ENCODE results near the gene UNCX. TPM values are rescaled to one million over a fixed set of nuclear protein-coding genes. Genes with fewer than 3 reads are reported as not detected.
"Not testable (repeated sequence)": the region's sequence is repeated elsewhere in the genome, so short reads cannot be mapped to it uniquely, and the experiment has no call there.

Gene UNCX
- total RNA-seq, 2 donors from 2014 or later = not detected

- H3K4me3 ChIP-seq = no peak overlapping the region
- H3K4me1 ChIP-seq = no peaks in the 10 kb centered on the region
- no peaks in the 10 kb centered on the region for H3K9me3 ChIP-seq
- intact Hi-C loops (cut with DNase I) = no loop called here
- no peak overlapping the region for H3K9ac ChIP-seq (ENCODE audit: low read depth in 2 of 2, low read length in 2 of 2)
- DNase-seq = no peak
- H3K36me3 ChIP-seq = no peaks in the 10 kb centered on the region
- TF ChIP-seq, protein P1, sequence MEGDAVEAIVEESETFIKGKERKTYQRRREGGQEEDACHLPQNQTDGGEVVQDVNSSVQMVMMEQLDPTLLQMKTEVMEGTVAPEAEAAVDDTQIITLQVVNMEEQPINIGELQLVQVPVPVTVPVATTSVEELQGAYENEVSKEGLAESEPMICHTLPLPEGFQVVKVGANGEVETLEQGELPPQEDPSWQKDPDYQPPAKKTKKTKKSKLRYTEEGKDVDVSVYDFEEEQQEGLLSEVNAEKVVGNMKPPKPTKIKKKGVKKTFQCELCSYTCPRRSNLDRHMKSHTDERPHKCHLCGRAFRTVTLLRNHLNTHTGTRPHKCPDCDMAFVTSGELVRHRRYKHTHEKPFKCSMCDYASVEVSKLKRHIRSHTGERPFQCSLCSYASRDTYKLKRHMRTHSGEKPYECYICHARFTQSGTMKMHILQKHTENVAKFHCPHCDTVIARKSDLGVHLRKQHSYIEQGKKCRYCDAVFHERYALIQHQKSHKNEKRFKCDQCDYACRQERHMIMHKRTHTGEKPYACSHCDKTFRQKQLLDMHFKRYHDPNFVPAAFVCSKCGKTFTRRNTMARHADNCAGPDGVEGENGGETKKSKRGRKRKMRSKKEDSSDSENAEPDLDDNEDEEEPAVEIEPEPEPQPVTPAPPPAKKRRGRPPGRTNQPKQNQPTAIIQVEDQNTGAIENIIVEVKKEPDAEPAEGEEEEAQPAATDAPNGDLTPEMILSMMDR (IDR thresholded peaks at IDR 0.05) = no peak
- H3K27ac ChIP-seq = no peak overlapping the region
- no peaks in the 10 kb centered on the region for H3K27me3 ChIP-seq
Measured at GRCh38 chr7:1275451-1276381, 43.0 kb downstream of the UNCX start.

DNA sequence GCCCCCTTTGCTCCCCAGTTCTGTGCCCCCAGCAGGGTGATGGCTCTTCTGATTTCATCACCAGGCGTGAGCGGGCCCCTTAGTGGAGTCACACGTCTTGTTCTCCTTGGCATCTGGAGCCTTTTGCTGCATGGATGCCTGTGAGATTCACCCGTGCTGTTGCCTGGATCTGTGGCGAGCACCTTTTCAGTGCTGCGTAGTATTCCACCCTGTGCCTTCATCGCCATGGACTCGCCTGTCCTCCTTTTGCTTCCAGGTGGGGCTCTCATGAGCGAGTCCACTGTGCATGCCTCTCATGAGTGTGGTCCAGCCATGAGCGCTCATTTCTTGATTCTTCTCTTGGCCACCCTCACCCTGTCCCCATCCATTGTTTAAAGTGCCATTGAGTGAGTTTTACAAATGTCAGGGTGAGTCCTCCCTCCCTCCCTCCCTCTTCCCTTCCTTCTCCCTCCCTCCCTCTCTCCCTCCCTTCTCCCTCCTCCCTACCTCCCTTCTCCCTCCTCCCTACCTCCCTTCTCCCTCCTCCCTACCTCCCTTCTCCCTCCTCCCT lies 44.0 kb downstream of the UNCX start:
- H3K9me3 ChIP-seq = no peaks in the 10 kb centered on the region
- TF ChIP-seq, protein P1 (IDR thresholded peaks at IDR 0.05) = no peak
- no peak for DNase-seq
- H3K9ac ChIP-seq (ENCODE audit: low read depth in 2 of 2, low read length in 2 of 2) = no peak overlapping the region
- no peaks in the 10 kb centered on the region for H3K27me3 ChIP-seq
- H3K4me1 ChIP-seq = no peaks in the 10 kb centered on the region
- H3K36me3 ChIP-seq = no peaks in the 10 kb centered on the region
- intact Hi-C loops (cut with DNase I) = no loop called here
- no peak overlapping the region for H3K4me3 ChIP-seq
- no peak overlapping the region for H3K27ac ChIP-seq

- no peak overlapping the region for H3K4me3 ChIP-seq
- intact Hi-C loops (cut with DNase I) = no loop called here
- H3K27me3 ChIP-seq = no peaks in the 10 kb centered on the region
Measured at GRCh38 chr7:1278543-1278942, 45.9 kb downstream of the UNCX start.

DNA sequence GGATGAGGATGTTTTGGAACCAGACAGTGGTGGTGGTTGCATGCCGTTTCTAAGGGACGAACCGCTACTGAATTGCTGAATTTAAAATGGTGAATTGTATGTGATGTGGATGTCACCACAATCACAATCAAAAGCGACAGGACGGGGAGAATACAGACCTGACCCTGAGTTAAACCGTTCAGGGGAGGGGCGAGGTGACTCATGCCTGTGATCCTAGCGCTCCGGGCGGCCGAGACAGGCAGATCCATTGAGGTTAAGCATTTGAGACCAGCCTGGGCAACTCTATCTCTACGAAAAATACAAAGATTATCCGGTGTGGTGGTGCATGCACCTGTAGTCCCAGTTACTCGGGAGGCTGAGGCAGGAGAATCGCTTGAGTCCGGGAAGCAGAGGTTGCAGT lies 46.4 kb downstream of the UNCX start:
- intact Hi-C loops (cut with DNase I) = no loop called here
- H3K27me3 ChIP-seq = no peaks in the 10 kb centered on the region
- no peak overlapping the region for H3K27ac ChIP-seq
- no peak overlapping the region for H3K4me3 ChIP-seq
- H3K9me3 ChIP-seq = no peaks in the 10 kb centered on the region
- H3K4me1 ChIP-seq = no peaks in the 10 kb centered on the region
- no peak overlapping the region for H3K9ac ChIP-seq (ENCODE audit: low read depth in 2 of 2, low read length in 2 of 2)
- no peaks in the 10 kb centered on the region for H3K36me3 ChIP-seq
- TF ChIP-seq, protein P1 (IDR thresholded peaks at IDR 0.05) = no peak
- DNase-seq = no peak

More at GRCh38 chr7:1278543-1278942, 45.9 kb downstream of the UNCX start:
- DNase-seq = no peak
- no peak overlapping the region for H3K27ac ChIP-seq
- H3K36me3 ChIP-seq = no peaks in the 10 kb centered on the region
- TF ChIP-seq, protein P1 (IDR thresholded peaks at IDR 0.05) = no peak
- H3K9me3 ChIP-seq = no peaks in the 10 kb centered on the region
- H3K9ac ChIP-seq (ENCODE audit: low read depth in 2 of 2, low read length in 2 of 2) = no peak overlapping the region
- no peaks in the 10 kb centered on the region for H3K4me1 ChIP-seq

- H3K36me3 ChIP-seq; H3K27me3 ChIP-seq; H3K4me3 ChIP-seq; H3K9me3 ChIP-seq; H3K9ac ChIP-seq (ENCODE audit: low read depth in 2 of 2, low read length in 2 of 2); DNase-seq; H3K4me1 ChIP-seq; H3K27ac ChIP-seq; intact Hi-C loops (cut with DNase I): not testable (repeated sequence)
Measured at GRCh38 chr7:1279895-1280294, 47.2 kb downstream of the UNCX start.

GRCh38 chr7:1281068-1281467 lies 48.4 kb downstream of the UNCX start:
- Histone ChIP-seq H3K36me3 (no peaks in the 10 kb centered on the region), H3K27ac (no peak overlapping the region), H3K4me1 (no peaks in the 10 kb centered on the region), H3K9me3 (no peaks in the 10 kb centered on the region), H3K4me3 (no peak overlapping the region), H3K27me3 (no peaks in the 10 kb centered on the region), H3K9ac (ENCODE audit: low read depth in 2 of 2, low read length in 2 of 2) (no peak overlapping the region)
- no peak for DNase-seq
- intact Hi-C loops (cut with DNase I) = no loop called here
- TF ChIP-seq, protein P1 (IDR thresholded peaks at IDR 0.05) = no peak
